Psoas muscle (tissue), 8 donors: Measurements from ENCODE around the gene TAAR8. TPM values are rescaled to one million over a fixed set of nuclear protein-coding genes. Genes with fewer than 3 reads are reported as not detected.
"Not testable (repeated sequence)": the region's sequence is repeated elsewhere in the genome, so short reads cannot be mapped to it uniquely, and the experiment has no call there.

Experiments
- ATAC-seq, 4 donors: fragments of 200-7000 bp; cut with Tn5 transposase; one replicate each; pipeline ENCODE4 v1.9.1; 2020; ENCODE audit warnings: moderate library complexity in 3 of 4, mild to moderate bottlenecking in 2 of 4
- DNase-seq, 2 donors: peaks; one replicate each; pipeline ENCODE4 v3.0.0-alpha.2; 2020
- H3K27ac ChIP-seq: fragments of 200-600 bp; one replicate; pipeline ENCODE4 v1.8.0; 2022
- H3K27me3 ChIP-seq, 3 donors: fragments of 200-600 bp in 1 of 3; one replicate each; pipeline versions ENCODE4 v1.6.1 to v1.8.0; 2013 to 2022; ENCODE audit warnings: low read length in 2 of 3, mild to moderate bottlenecking in 2 of 3, moderate library complexity in 1 of 3; ENCODE audit not compliant: insufficient read depth in 3 of 3
- H3K36me3 ChIP-seq, 2 donors: fragments of 200-600 bp in 1 of 2; one replicate each; pipeline versions ENCODE4 v1.6.1 to v1.8.0; 2013 to 2022; ENCODE audit warnings: low read depth in 1 of 2, mild to moderate bottlenecking in 1 of 2, moderate library complexity in 1 of 2; ENCODE audit not compliant: insufficient read depth in 1 of 2
- H3K4me1 ChIP-seq: fragments of 200-600 bp; one replicate; pipeline ENCODE4 v1.8.0; 2022
- H3K4me3 ChIP-seq: fragments of 200-600 bp; one replicate; pipeline ENCODE4 v1.8.0; 2022; ENCODE audit warnings: mild to moderate bottlenecking
- H3K9me3 ChIP-seq: fragments of 200-600 bp; one replicate; pipeline ENCODE4 v1.8.0; 2022
- WGBS, 3 donors: extraction: QIAGEN DNeasy Blood & Tissue Kit; methylation state at CpG; one replicate each; pipeline versions ENCODE4 v1.1.6 to v1.1.7; 2013; 5-methylcytosine and 5-hydroxymethylcytosine counted together
- intact Hi-C, 2 donors: fragments of 100-400 bp; cut with DNase I; formaldehyde crosslinking; loops; one replicate each; pipeline versions ENCODE4 v1.11.0 to v1.14.2; 2022
- polyA plus RNA-seq, 3 donors: library from polyadenylated mRNA; stranded (reverse); fragments of 200-250 nt; gene quantifications; one replicate each; pipeline ENCODE4 v1.2.3, GENCODE V29; 2013
- total RNA-seq, 4 donors: library from RNA; stranded (reverse); fragmentation: NEBNext Ultra II Directional in 2 of 4; extraction: Animal tissue kit (Norgen Biotek cat#: 25700) in 2 of 4; gene quantifications; one replicate each; pipeline versions ENCODE4 v1.2.1 to v1.2.4, GENCODE V29; 2021 to 2023
- TF ChIP-seq, protein P1 (sequence below): fragments of 200-600 bp; IDR thresholded peaks from one replicate; pipeline ENCODE4 v1.8.0; 2022; ENCODE audit warnings: antibody characterized with exemption
- donor health status: healthy with polysubstance abuse.
- donor health status: DM: no; HTN: no; CAD: no; lungs with moderate emphysema.
- donor health status: Bipolar disorder and iron deficiency.
- donor health status: healthy.
- donor health status: DM: yes; HTN: yes; CAD: no.
- donor health status: DM: no; HTN: no; CAD: no.
- donor health status: DM: no; HTN: no; CAD: no.
- donor health status: DM: yes; HTN: yes; CAD: no.

The TAAR8 gene
- total and polyA plus RNA-seq, 7 donors = not detected

DNA sequence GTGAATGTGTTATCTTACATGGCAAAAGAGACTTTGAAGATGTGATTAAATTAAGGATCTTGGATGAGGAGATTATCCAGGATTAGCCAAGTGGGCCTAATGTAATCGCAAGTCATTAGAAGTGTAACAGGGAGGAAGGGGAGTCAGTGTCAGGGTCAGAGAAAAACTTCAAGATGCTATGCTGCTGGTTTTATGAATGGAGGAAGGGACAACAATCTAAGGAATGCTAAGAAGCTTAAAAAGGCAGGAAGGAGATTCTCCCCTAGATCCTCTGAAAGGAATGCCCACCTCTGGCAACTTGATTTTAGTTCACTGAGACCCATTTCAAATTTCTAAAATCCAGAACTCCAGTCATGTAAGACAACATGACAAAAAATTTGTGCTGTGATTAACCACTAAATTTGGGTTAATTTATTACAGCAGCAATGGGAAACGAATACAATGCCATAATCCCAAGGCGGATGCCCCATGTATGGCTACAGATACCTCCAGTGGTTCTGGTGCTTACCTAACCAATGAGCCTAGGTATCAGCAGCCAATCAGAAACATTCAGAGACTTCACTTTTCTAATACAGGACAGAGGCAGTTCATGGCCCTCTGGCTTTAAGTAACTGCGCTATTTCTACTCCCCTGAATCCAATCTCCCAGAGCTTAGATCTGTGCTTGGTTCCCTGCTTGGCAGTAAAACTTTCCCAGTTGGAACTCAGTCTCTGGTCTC, 3.6 kb upstream of the TAAR8 start:
- TF ChIP-seq, protein P1, sequence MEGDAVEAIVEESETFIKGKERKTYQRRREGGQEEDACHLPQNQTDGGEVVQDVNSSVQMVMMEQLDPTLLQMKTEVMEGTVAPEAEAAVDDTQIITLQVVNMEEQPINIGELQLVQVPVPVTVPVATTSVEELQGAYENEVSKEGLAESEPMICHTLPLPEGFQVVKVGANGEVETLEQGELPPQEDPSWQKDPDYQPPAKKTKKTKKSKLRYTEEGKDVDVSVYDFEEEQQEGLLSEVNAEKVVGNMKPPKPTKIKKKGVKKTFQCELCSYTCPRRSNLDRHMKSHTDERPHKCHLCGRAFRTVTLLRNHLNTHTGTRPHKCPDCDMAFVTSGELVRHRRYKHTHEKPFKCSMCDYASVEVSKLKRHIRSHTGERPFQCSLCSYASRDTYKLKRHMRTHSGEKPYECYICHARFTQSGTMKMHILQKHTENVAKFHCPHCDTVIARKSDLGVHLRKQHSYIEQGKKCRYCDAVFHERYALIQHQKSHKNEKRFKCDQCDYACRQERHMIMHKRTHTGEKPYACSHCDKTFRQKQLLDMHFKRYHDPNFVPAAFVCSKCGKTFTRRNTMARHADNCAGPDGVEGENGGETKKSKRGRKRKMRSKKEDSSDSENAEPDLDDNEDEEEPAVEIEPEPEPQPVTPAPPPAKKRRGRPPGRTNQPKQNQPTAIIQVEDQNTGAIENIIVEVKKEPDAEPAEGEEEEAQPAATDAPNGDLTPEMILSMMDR = no peak
- ATAC-seq = no peak
- 82 to 90% (median 83%) methylated on average over 4 of the region's 4 CpGs for WGBS, 3 donors
- Histone ChIP-seq H3K9me3 (no peaks in the 10 kb centered on the region), H3K27me3 (no peaks in the 10 kb centered on the region), H3K27ac (no peak overlapping the region), H3K36me3 (no peaks in the 10 kb centered on the region), H3K4me1 (no peaks in the 10 kb centered on the region), H3K4me3 (no peak overlapping the region)
- intact Hi-C loops = no loop called here
- DNase-seq = no peak

DNA sequence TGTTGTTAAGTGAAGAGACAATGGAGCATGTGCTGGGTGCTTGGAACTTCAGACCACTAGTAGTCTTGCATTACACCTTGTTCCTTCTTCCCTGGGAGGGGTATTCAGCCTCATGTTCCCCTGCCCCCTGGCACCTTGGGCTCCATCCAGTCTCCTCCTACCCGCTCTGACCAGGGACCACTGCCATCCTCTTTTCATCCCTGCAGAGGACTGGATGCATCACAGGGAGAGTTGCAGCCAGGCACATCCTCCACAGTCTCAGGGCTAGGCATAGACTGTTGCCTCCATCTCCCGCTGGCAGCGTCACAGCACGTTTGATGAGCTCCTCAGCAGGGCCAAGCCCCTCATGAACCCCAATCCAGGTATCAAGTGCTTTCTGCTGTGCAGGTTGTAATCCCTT, 1.3 kb upstream of the TAAR8 start:
- H3K27me3 ChIP-seq = peaks cover 0 to 6% (median 0%) of the 10 kb centered on the region in 3 donors
- 70 to 83% (median 75%) methylated on average over 4 of the region's 4 CpGs for WGBS, 3 donors
- no peak overlapping the region for H3K4me3 ChIP-seq
- no peaks in the 10 kb centered on the region for H3K9me3 ChIP-seq
- no peak overlapping the region for H3K27ac ChIP-seq
- DNase-seq = no peak
- intact Hi-C loops = no loop called here
- no peak for ATAC-seq
- no peaks in the 10 kb centered on the region for H3K36me3 ChIP-seq
- TF ChIP-seq, protein P1 = no peak
- H3K4me1 ChIP-seq = no peaks in the 10 kb centered on the region

DNA sequence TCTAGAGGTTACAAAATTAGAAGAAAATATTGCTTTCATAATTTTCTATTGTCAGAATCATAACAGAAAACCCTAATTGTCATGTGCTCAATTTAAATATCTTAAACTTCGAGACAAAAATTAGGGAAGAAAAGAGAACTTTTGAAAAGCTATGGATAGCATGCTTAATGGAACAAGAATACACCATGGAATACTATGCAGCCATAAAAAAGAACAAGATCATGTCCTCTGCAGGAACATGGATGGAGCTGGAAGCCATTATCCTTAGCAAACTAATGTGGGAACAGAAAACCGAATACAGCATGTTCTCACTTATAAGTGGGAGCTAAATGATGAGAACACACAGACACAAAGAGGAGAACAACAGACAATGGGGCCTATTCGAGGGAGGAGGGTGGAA, 7.6 kb downstream of the TAAR8 start:
- H3K27me3 ChIP-seq, H3K27ac ChIP-seq, DNase-seq, H3K4me3 ChIP-seq, H3K36me3 ChIP-seq, H3K9me3 ChIP-seq, H3K4me1 ChIP-seq, intact Hi-C loops, ATAC-seq: not testable (repeated sequence)
- WGBS, 3 donors = 69 to 71% (median 69%) methylated on average over 3 of the region's 3 CpGs

DNA sequence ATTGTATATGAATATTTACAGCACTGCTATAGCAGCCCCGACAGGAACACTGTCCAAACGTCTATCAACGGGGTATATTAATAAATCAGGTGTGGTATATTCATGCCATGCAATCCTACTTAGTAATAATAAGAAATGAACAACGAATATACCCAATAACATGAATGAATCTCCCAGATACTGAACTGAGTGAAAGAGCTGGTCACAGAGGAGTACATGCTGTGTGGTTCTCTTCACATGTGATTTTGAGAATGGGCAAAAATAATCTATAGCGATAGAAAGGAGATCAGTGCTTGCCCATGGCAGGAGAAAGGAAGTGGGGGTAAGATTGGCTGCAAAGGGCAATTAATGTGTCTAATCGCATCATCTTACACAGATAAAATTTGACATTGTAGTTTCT, 13.9 kb downstream of the TAAR8 start:
- intact Hi-C loops = no loop called here
- TF ChIP-seq, protein P1 = no peak
- H3K27me3 ChIP-seq = peaks cover 0 to 5% (median 0%) of the 10 kb centered on the region in 3 donors
- WGBS, 3 donors = 85 to 87% (median 86%) methylated on average over 6 of the region's 6 CpGs
- no peak overlapping the region for H3K4me3 ChIP-seq
- DNase-seq (no peak), ATAC-seq (no peak)
- no peaks in the 10 kb centered on the region for H3K4me1 ChIP-seq
- no peak overlapping the region for H3K27ac ChIP-seq
- no peaks in the 10 kb centered on the region for H3K9me3 ChIP-seq
- no peaks in the 10 kb centered on the region for H3K36me3 ChIP-seq

DNA sequence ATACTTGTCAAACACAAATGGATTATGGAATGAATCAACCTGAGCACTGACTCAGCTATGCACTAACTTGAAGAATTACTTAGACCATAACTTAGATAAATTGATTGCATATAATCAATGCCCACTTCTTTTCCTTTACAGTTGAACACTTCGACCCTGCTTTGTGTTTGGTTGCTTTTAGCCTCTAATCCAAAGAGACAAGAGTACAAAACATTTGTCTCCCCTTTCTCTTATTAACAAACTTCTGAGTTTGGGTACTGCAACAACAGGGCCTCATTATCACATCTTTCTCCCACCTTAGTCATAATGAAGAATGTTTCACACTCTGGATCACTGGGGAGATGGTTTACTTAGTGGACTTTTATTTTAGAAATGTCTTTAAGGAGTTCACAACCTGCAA, 15.1 kb downstream of the TAAR8 start:
- Histone ChIP-seq H3K9me3 (no peaks in the 10 kb centered on the region), H3K27ac (no peak overlapping the region), H3K4me3 (no peak overlapping the region), H3K4me1 (no peaks in the 10 kb centered on the region), H3K27me3 (peaks cover 0 to 4% (median 0%) of the 10 kb centered on the region in 3 donors), H3K36me3 (no peaks in the 10 kb centered on the region)
- intact Hi-C loops = no loop called here
- 48 to 79% (median 77%) methylated on average over 1 of the region's 1 CpG for WGBS, 3 donors
- DNase-seq = no peak
- TF ChIP-seq, protein P1 = no peak
- ATAC-seq = no peak
